Stimulated activated effector memory CD8-positive, alpha-beta T cell treated with anti-CD3 and anti-CD28 coated beads, Interleukin-12 subunit alpha, Interleukin-12 subunit beta, amount 100 ng/mL, for 72 hours (primary cell): ENCODE results near the gene TEX13A.
"Not testable (repeated sequence)": the region's sequence is repeated elsewhere in the genome, so short reads cannot be mapped to it uniquely, and the experiment has no call there.

Experiments
- ATAC-seq: fragments of 150-1000 bp; cut with Tn5 transposase; 2 replicates; pipeline ENCODE4 v1.10.0; 2021
- DNase-seq, 2 donors: peaks; one replicate each; pipeline ENCODE4 v3.0.0; 2021 to 2022; ENCODE audit warnings: low spot score in 2 of 2
- H3K27ac Mint-ChIP-seq: one replicate; pipeline ENCODE4 v1.8.0; 2022; ENCODE audit warnings: mild to moderate bottlenecking, mixed read lengths
- H3K36me3 Mint-ChIP-seq: one replicate; pipeline ENCODE4 v1.8.0; 2022; ENCODE audit warnings: mild to moderate bottlenecking, mixed read lengths
- H3K4me1 Mint-ChIP-seq: one replicate; pipeline ENCODE4 v1.8.0; 2022; ENCODE audit warnings: mixed read lengths
- H3K4me3 Mint-ChIP-seq: one replicate; pipeline ENCODE4 v1.8.0; 2022; ENCODE audit warnings: mild to moderate bottlenecking, mixed read lengths
- H3K9me3 Mint-ChIP-seq: one replicate; pipeline ENCODE4 v1.8.0; 2022; ENCODE audit warnings: mixed read lengths

Gene TEX13A, protein sequence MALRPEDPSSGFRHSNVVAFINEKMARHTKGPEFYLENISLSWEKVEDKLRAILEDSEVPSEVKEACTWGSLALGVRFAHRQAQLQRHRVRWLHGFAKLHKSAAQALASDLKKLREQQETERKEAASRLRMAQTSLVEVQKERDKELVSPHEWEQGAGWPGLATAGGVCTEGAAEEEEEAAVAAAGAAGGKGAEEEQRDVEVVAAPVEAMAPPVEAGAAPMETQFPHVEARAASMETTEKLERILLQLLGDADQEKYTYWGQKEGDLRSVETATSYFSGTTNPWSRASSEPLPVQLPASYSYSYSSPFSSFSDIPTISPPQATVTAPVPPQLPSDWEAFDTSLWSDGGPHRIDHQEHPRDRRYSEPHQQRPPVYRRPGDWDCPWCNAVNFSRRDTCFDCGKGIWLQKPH

DNA sequence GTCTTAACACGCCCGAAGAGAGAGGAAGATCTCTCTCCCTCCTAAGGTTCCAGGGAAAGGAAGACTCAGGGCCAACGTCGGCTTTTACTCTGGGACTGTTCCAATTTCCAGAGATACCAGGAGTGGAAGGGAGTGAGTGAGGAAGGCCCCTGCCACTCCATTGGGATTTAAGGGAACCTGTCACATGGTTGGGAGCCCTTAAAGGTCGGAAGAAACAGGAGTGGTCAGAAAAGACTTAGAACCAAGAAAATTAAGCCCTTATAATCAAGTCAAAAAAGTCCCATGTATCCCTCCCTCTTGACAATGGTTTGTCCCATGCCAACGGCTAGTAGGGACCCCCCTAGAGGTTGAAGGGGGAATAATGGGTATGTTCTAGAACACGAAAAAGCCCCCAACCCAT is at the start of gene TEX13A:
TSS of gene TEX13A (minus strand) at position 59 of the 400 bp plus-strand sequence. CDS start 297 bp downstream, outside the sequence.
- Mint-ChIP-seq H3K9me3 (peaks cover 6% of the 10 kb centered on the region), H3K27ac (no peak within 1 kb of the TSS), H3K4me3 (no peak within 1 kb of the TSS), H3K36me3 (no peaks in the 10 kb centered on the region), H3K4me1 (no peaks in the 10 kb centered on the region)
- ATAC-seq (no peak), DNase-seq (no peak)

DNA sequence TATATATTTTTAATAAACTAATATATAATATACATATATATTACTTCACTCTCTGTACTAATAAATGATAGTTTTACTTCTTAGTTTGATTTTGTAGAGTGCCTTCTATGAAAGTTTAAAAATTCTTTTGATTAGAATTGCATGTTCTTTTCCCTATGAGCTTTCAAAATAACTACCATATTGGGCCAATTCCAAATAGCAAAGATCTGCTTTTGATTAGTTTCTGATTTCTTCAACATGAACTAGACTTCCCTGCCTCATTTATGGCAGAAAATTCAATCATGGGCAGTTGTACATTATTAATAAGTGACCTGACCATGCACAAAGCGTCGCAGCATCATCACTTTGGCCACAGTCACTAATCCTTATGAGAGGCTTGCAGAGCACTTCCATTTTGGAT is 48.9 kb upstream of the TEX13A start:
- H3K4me1 Mint-ChIP-seq: no peaks in the 10 kb centered on the region
- no peak for ATAC-seq
- DNase-seq: no peak
- peaks cover 2% of the 10 kb centered on the region for H3K9me3 Mint-ChIP-seq
- H3K4me3 Mint-ChIP-seq: no peak overlapping the region
- no peak overlapping the region for H3K27ac Mint-ChIP-seq
- H3K36me3 Mint-ChIP-seq: no peaks in the 10 kb centered on the region

DNA sequence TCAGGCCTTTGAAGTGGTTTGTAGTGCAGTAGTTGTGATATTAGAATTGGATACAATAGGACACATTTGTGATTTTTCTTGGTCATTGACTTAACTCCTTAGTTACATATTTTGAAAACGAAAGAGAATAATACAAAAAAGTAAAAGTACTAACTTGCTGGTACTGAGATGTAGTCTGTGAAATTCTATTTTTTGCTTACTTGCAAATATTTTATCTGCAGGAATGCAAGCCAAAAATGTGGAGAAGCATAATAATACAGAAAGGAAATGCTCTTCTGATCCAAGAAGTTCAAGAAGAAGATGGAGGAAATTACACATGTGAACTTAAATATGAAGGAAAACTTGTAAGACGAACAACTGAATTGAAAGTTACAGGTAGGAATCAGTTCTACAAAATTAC is 46.7 kb upstream of the TEX13A start:
- H3K9me3 Mint-ChIP-seq: peaks cover 2% of the 10 kb centered on the region
- H3K27ac Mint-ChIP-seq: no peak overlapping the region
- no peak for ATAC-seq

DNA sequence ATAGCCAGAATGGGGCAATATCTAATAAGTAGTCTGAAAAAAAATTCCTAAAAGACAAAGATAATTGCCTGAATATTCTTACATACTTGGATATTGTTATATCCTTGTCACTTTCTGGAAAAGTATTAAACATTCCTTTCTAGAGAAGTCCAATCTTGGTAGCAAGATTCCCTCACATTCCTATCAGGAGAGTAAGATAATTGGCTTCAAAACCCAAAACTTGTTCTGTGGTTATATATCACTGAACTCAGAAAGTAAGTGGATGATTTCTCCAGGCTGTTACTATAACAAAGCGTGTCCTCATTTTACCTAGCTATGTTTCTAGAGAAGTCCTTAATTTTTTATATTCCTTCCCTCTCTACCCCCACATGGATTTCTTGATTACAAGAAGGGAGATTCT is 46.0 kb upstream of the TEX13A start:
- no peak for DNase-seq

More for the DNA sequence above, 46.7 kb upstream of the TEX13A start:
- Mint-ChIP-seq H3K36me3 (no peaks in the 10 kb centered on the region), H3K4me3 (no peak overlapping the region), H3K4me1 (no peaks in the 10 kb centered on the region)
- DNase-seq: no peak

DNA sequence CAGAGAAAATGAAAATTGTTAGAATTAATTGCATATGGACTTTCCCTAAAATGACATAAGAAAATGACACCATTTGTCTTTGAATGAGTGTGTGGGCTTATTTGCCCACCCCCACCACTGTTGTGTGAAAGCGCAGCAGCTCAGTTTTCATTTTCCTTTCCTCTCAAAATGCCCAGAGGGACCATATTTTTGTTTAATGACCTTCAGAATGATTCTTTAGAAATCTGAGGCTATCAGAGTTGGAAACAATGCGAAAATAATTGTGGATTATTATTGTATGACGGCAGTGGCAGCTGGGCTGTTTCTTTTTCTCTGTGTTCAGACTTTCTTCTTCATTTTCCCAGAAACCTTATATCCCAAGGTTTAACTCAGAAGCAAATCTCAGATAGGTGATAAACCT is 44.6 kb upstream of the TEX13A start:
- Mint-ChIP-seq H3K9me3 (peaks cover 5% of the 10 kb centered on the region), H3K4me3 (no peak overlapping the region), H3K27ac (no peak overlapping the region), H3K4me1 (no peaks in the 10 kb centered on the region), H3K36me3 (no peaks in the 10 kb centered on the region)
- ATAC-seq (no peak), DNase-seq (no peak)

More for the DNA sequence above, 46.0 kb upstream of the TEX13A start:
- ATAC-seq: no peak
- peaks cover 2% of the 10 kb centered on the region for H3K9me3 Mint-ChIP-seq
- H3K4me1 Mint-ChIP-seq: no peaks in the 10 kb centered on the region
- no peaks in the 10 kb centered on the region for H3K36me3 Mint-ChIP-seq
- H3K4me3 Mint-ChIP-seq: no peak overlapping the region
- H3K27ac Mint-ChIP-seq: no peak overlapping the region

DNA sequence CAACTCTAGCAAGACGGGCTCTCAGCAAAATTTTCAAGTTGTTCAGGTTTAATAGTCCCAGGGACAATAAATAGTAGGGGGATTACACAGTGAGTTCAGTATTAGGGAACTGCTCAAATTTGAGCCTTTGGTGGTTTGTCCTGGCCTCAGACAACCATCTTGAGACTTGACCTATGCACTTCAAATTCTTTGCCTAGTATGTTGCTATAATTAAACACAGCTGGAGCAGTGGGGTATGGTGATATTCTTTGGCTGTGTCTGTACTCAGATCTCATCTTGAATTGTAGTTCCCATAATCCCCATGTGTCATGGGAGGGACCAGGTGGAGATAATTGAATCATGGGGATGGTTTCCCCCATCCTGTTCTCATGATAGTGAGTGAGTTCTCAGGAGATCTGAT is 43.3 kb upstream of the TEX13A start:
- Mint-ChIP-seq H3K4me1 (no peaks in the 10 kb centered on the region), H3K9me3 (peaks cover 7% of the 10 kb centered on the region), H3K27ac (no peak overlapping the region), H3K36me3 (no peaks in the 10 kb centered on the region), H3K4me3 (no peak overlapping the region)
- no peak for DNase-seq
- no peak for ATAC-seq

DNA sequence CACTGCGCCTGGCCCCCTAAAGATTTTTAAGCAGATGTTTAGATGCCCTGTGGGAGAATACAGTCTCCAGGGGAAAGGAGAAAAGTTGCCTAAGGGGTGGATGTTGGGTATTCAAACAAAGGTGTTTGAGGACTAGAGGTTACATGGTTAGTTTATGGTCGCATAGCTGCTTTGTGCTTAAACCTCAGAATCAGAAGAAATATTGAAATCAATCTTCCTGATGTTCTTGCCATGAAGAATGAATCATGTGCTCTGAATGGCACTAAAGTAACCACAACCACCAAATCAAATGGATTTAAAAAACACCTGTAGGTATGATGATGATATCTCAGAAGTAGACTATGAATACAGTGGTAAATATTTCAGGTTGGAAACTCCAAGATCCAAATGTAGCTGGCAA is 42.7 kb upstream of the TEX13A start:
- DNase-seq: no peak
- Mint-ChIP-seq H3K4me3 (no peak overlapping the region), H3K36me3 (no peaks in the 10 kb centered on the region), H3K4me1 (no peaks in the 10 kb centered on the region), H3K27ac (no peak overlapping the region), H3K9me3 (peaks cover 12% of the 10 kb centered on the region)
- ATAC-seq: no peak

DNA sequence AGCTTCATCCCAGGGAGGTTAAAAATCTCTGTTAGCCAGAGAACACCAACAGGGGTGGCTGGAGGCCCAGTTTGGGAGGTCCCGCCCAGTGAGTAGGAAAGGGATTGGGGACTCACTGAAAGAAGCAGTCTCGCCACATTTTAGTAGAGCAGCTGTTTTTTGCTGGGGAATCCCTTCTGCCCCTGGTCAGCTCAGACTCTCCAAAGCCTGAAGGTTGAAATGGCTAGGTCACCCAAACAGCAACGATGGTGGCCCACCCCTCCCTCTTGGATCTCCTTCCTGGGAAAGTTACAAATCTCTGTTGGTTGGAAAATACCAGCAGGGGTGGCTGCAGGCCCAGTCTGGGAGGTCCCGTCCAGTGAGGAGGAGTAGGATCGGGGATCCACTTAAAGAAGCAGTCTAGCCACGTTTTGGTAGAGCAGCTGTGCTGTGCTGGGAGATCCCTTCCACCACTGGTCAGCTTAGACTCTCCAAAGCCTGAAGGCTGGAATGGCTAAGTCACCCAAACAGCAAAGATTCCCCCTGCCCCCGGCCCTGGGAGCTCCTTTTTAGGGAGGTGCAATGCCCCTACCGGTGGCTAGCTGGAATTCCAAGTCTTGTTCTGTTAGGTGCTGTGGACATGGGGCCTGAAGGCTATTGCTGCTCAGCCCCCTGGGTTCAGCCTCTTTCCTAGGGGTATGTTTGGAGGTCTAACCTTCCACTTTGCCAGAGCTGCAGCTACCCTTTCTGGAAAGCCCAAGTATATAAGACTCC is 40.0 kb upstream of the TEX13A start:
- no peak overlapping the region for H3K4me3 Mint-ChIP-seq
- no peak for ATAC-seq
- H3K27ac Mint-ChIP-seq: no peak overlapping the region
- H3K36me3 Mint-ChIP-seq: no peaks in the 10 kb centered on the region
- peaks cover 13% of the 10 kb centered on the region for H3K9me3 Mint-ChIP-seq
- no peak for DNase-seq
- no peaks in the 10 kb centered on the region for H3K4me1 Mint-ChIP-seq

DNA sequence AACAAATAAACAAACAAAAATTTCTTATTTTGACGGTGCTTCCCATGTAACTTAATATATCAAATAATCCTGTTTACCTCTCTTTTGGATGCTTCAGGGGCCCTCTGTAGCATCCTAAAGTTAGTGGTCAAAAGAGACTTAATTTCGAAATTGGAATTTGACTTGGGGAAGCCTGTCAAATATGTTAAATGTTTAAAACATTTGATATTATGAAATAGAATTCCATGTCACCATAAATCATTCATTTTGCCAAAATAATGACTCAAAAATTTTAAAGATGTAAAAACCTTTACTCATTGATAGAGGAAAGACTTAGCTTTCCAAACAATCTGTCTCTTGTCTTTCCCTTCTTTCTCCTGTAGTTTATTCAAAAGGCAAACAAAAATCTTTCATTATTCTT is 20.6 kb upstream of the TEX13A start:
- Mint-ChIP-seq H3K4me1 (no peaks in the 10 kb centered on the region), H3K9me3 (peaks cover 3% of the 10 kb centered on the region), H3K27ac (no peak overlapping the region), H3K36me3 (no peaks in the 10 kb centered on the region), H3K4me3 (no peak overlapping the region)
- DNase-seq (no peak), ATAC-seq (no peak)

DNA sequence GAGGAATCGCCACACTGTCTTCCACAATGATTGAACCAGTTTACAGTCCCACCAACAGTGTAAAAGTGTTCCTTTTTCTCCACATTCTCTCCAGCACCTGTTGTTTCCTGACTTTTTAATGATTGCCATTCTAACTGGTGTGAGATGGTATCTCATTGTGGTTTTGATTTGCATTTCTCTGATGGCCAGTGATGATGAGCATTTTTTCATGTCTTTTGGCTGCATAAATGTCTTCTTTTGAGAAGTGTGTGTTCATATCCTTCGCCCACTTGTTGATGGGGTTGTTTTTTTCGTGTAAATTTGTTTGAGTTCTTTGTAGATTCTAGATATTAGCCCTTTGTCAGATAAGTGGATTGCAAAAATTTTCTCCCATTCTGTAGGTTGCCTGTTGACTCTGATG is 16.9 kb upstream of the TEX13A start:
- H3K4me1 Mint-ChIP-seq, DNase-seq, ATAC-seq, H3K27ac Mint-ChIP-seq, H3K9me3 Mint-ChIP-seq, H3K36me3 Mint-ChIP-seq, H3K4me3 Mint-ChIP-seq: not testable (repeated sequence)

DNA sequence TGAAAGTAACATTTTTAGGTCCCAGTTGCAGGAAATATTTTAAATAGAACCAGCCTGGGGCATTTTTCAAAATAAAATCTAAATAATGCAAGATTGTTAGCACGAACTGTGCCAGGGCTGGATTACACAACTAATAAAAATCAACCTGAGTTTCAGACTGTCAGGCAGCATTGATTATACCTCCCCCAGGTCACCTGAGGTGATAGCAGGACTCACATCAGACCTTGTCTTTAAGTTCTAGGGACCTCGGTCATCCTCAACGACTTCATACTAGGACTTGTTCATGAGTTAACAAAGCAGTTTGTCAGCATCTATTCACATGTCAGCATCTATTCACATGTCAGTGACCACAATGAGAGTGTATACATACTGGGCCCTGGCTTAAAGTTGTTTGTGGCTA is 8.7 kb upstream of the TEX13A start:
- Mint-ChIP-seq H3K9me3 (no peaks in the 10 kb centered on the region), H3K36me3 (no peaks in the 10 kb centered on the region), H3K27ac (no peak overlapping the region), H3K4me3 (no peak overlapping the region), H3K4me1 (no peaks in the 10 kb centered on the region)
- DNase-seq (no peak), ATAC-seq (no peak)

DNA sequence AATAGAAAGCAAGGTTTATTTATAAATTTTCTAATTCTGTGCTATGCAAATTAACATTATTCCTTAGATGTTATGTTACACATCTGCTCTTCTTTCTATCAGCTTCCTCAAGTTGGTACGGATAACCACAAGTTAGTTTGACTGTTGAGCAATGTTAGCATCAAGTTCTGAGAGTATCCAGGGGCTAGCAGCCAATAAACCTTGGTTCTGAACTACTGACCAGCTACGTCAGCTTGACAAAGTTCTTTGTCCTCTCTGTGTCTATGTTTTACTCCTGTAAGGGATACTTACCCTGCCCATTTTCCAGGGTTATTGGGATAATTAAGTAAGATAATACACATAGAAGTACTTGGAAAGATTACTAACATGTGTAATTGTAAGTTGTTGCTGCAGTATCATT is 8.1 kb upstream of the TEX13A start:
- no peak overlapping the region for H3K27ac Mint-ChIP-seq
- no peak overlapping the region for H3K4me3 Mint-ChIP-seq
- DNase-seq (no peak), ATAC-seq (no peak)
- H3K36me3 Mint-ChIP-seq: no peaks in the 10 kb centered on the region
- peaks cover 3% of the 10 kb centered on the region for H3K9me3 Mint-ChIP-seq
- no peaks in the 10 kb centered on the region for H3K4me1 Mint-ChIP-seq

DNA sequence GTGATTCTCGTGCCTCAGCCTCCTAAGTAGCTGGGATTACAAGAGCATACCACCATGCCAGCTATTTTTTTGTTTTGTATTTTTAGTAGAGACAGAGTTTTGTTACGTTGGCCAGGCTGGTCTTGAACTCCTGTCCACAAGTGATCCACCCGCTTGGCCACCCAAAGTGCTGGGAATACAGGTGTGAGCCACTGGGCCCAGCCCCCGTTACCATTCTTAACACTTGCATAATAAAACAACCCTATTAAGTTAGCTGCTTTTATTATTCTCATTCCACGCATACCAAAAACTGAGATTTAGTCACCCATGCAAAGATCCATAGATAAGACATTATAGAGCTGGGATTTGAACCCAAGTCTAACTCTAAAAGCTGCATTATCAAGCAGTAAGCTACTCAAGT is 6.0 kb upstream of the TEX13A start:
- Mint-ChIP-seq H3K27ac (no peak overlapping the region), H3K9me3 (peaks cover 6% of the 10 kb centered on the region), H3K4me1 (no peaks in the 10 kb centered on the region), H3K36me3 (no peaks in the 10 kb centered on the region), H3K4me3 (no peak overlapping the region)
- DNase-seq (no peak), ATAC-seq (no peak)

DNA sequence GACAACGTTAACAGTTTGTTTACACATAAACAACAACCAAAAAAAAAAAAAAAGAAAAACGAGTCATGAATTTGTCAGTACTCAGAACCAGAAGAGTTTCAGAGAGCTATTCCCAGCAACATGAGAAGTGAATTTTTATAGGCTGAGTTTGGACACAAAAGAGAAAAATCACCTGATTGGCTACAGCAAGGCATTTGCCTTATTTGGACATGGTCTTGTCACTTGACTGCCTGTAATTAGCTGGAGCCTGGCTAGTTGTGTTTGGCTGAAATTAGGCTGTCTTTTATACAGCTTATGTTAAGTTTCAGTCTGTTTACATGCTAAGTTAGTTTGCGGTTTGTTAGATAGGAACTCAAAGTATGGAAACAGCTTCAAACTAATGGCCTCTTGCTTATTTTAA is 880 bp upstream of the TEX13A start:
- ATAC-seq (no peak), DNase-seq (no peak)
- H3K9me3 Mint-ChIP-seq: peaks cover 6% of the 10 kb centered on the region
- no peak overlapping the region for H3K27ac Mint-ChIP-seq
- no peak overlapping the region for H3K4me3 Mint-ChIP-seq
- no peaks in the 10 kb centered on the region for H3K4me1 Mint-ChIP-seq
- H3K36me3 Mint-ChIP-seq: no peaks in the 10 kb centered on the region

DNA sequence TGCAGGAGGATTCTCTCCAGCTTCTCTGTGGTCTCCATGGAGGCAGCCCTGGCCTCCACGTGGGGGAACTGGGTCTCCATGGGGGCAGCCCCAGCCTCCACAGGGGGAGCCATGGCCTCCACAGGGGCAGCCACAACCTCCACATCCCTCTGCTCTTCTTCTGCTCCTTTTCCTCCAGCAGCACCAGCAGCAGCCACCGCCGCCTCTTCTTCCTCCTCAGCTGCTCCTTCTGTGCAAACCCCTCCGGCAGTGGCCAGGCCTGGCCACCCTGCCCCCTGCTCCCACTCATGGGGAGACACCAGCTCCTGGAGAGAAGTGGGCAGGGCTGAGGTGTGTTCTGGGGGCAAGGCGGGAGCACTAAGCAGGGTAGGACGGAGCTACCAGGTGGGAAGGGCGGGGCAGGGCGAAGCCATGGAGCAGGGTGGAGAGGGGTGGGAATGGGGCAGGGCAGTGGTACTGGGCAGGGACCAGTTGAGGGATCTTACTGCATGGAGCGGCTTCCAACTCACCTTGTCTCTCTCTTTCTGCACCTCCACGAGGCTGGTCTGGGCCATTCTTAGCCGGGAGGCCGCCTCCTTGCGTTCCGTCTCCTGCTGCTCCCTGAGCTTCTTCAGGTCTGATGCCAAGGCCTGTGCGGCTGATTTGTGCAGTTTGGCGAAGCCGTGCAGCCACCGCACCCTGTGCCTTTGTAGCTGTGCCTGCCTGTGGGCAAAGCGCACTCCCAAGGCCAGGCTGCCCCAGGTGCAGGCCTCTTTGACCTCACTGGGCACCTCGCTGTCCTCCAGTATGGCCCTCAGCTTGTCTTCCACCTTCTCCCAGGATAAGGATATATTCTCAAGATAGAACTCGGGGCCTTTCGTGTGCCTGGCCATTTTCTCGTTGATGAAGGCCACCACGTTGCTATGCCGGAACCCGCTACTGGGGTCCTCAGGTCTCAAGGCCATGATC is 766 bp downstream of the TEX13A start:
- no peak overlapping the region for H3K27ac Mint-ChIP-seq
- peaks cover 10% of the 10 kb centered on the region for H3K9me3 Mint-ChIP-seq
- no peaks in the 10 kb centered on the region for H3K36me3 Mint-ChIP-seq
- no peaks in the 10 kb centered on the region for H3K4me1 Mint-ChIP-seq
- no peak for DNase-seq
- ATAC-seq: no peak
- no peak overlapping the region for H3K4me3 Mint-ChIP-seq
